HEK293 (cell line): ENCODE data around the gene LAMA5.

Experiments used
- EGR2 ChIP-seq: fragments of 450-650 bp; formaldehyde crosslinking; IDR thresholded peaks from 2 replicates; pipeline ENCODE4 v1.5.1; 2016; ENCODE audit warnings: low read depth, missing biosample characterization, missing genetic modification characterization
- YY1 ChIP-seq: fragments of 450-650 bp; formaldehyde crosslinking; IDR thresholded peaks from 2 replicates; pipeline ENCODE4 v1.5.1; 2018; ENCODE audit warnings: missing biosample characterization, missing genetic modification characterization
- ZNF311 ChIP-seq: fragments of 450-650 bp; formaldehyde crosslinking; IDR thresholded peaks from 2 replicates; pipeline ENCODE4 v1.5.1; 2017; ENCODE audit warnings: missing biosample characterization, missing genetic modification characterization, borderline replicate concordance
- ZNF391 ChIP-seq: fragments of 450-650 bp; formaldehyde crosslinking; IDR thresholded peaks from 2 replicates; pipeline ENCODE4 v1.5.1; 2016; ENCODE audit warnings: low read depth, missing biosample characterization, missing genetic modification characterization, borderline replicate concordance
- ZNF433 ChIP-seq: fragments of 450-650 bp; formaldehyde crosslinking; IDR thresholded peaks from 2 replicates; pipeline ENCODE4 v1.5.1; 2016; ENCODE audit warnings: missing biosample characterization, missing genetic modification characterization, low read depth
- ZNF548 ChIP-seq: fragments of 450-650 bp; formaldehyde crosslinking; IDR thresholded peaks from 2 replicates; pipeline ENCODE4 v1.5.1; 2016; ENCODE audit warnings: missing biosample characterization, missing genetic modification characterization
- ZNF785 ChIP-seq: fragments of 450-650 bp; formaldehyde crosslinking; IDR thresholded peaks from 2 replicates; pipeline ENCODE4 v1.5.1; 2016; ENCODE audit warnings: missing biosample characterization, missing genetic modification characterization
- TF ChIP-seq, protein P1 (sequence below): fragments of 450-650 bp; formaldehyde crosslinking; IDR thresholded peaks from 2 replicates; pipeline ENCODE4 v1.5.1; 2016; ENCODE audit warnings: missing biosample characterization, missing genetic modification characterization
- TF ChIP-seq, protein P2 (sequence below): fragments of 450-650 bp; formaldehyde crosslinking; IDR thresholded peaks from 2 replicates; pipeline ENCODE4 v1.5.1; 2016; ENCODE audit warnings: missing biosample characterization, missing genetic modification characterization

DNA sequence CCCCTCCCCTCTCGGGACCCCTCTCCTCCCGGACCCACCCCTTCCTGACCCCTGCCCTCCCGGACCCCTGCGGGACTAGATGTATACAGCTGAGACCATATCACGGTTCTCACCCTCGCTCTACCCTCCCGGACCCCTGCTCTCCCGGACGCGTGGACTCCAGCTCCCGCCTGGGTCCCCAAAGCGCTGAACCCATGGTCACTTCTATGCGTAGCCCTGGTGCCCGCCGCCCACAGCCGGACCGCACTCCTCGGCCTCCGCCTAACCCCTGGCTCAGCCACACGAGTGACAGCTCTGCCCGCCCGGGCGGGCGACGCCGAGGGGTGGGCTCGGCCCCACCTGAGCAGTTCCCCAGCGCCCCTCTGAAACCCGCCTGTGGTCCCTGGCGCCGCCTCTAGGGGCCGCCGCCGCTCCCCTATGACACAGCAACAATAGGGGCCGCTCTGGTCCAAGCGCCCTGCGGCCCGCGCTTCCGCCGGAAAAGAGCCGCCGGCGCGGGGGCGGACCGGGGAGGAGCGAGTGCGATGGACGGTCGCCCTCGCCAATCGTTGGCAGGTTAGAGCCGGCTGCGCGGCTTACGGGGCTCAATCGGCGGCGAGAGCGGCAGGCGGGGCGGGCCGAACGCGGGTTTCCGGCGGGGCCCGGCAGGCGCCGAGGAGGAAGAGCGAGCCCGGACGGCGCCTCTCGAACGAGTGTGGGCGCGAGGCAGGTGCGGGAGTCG lies 64.6 kb downstream of the LAMA5 start, which contains the start of gene ADRM1:
- TF ChIP-seq, protein P1, sequence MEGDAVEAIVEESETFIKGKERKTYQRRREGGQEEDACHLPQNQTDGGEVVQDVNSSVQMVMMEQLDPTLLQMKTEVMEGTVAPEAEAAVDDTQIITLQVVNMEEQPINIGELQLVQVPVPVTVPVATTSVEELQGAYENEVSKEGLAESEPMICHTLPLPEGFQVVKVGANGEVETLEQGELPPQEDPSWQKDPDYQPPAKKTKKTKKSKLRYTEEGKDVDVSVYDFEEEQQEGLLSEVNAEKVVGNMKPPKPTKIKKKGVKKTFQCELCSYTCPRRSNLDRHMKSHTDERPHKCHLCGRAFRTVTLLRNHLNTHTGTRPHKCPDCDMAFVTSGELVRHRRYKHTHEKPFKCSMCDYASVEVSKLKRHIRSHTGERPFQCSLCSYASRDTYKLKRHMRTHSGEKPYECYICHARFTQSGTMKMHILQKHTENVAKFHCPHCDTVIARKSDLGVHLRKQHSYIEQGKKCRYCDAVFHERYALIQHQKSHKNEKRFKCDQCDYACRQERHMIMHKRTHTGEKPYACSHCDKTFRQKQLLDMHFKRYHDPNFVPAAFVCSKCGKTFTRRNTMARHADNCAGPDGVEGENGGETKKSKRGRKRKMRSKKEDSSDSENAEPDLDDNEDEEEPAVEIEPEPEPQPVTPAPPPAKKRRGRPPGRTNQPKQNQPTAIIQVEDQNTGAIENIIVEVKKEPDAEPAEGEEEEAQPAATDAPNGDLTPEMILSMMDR (tag by site-specific recombination): peak; percentile 98
- TF ChIP-seq ZNF785 (tag by site-specific recombination) (0 out of 2 replicates have a peak, but pooled peaks have one; percentile 43), ZNF311 (tag by site-specific recombination) (no peak), YY1 (tag by site-specific recombination) (no peak; the same call in 1 of the 2 replicates), ZNF433 (tag by site-specific recombination) (no peak), ZNF548 (tag by site-specific recombination) (no peak), ZNF391 (tag by site-specific recombination) (no peak; the same call in 1 of the 2 replicates), EGR2 (peak; percentile 84)
- TF ChIP-seq, protein P2, sequence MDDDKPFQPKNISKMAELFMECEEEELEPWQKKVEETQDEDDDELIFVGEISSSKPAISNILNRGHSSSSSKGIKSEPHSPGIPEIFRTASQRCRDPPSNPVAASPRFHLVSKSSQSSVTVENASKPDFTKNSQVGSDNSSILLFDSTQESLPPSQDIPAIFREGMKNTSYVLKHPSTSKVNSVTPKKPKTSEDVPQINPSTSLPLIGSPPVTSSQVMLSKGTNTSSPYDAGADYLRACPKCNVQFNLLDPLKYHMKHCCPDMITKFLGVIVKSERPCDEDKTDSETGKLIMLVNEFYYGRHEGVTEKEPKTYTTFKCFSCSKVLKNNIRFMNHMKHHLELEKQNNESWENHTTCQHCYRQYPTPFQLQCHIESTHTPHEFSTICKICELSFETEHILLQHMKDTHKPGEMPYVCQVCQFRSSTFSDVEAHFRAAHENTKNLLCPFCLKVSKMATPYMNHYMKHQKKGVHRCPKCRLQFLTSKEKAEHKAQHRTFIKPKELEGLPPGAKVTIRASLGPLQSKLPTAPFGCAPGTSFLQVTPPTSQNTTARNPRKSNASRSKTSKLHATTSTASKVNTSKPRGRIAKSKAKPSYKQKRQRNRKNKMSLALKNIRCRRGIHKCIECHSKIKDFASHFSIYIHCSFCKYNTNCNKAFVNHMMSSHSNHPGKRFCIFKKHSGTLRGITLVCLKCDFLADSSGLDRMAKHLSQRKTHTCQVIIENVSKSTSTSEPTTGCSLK (tag by site-specific recombination): no peak
